ENCODE measurements around the gene STK33. TPM values are rescaled to one million over a fixed set of nuclear protein-coding genes. Genes with fewer than 3 reads are reported as not detected.

The STK33 gene
- total RNA-seq, 2 donors from 2014 or later, result 2.9 to 14.6 TPM

- Histone ChIP-seq H3K9me3 (no peaks in the 10 kb centered on the region), H3K4me1 (replicated peaks) (no peaks in the 10 kb centered on the region), H3K36me3 (no peaks in the 10 kb centered on the region), H3K4me3 (no peak overlapping the region), H3K27ac (no peak overlapping the region), H3K27me3 (replicated peaks; ENCODE audit: insufficient read depth) (no peaks in the 10 kb centered on the region)
- intact Hi-C loops (cut with DNase I), result no loop called here
- 83% methylated on average over 2 of the region's 2 CpGs for WGBS
- no peak for TF ChIP-seq POLR2AphosphoS5 (IDR thresholded peaks at IDR 0.05)
- no peak for TF ChIP-seq CTCF (IDR thresholded peaks at IDR 0.05)
- TF ChIP-seq POLR2A (IDR thresholded peaks at IDR 0.05), result no peak
- no peak for DNase-seq (ENCODE audit: low spot score)
These were observed 9.5 kb downstream of the STK33 start for GRCh38 chr11:8584511-8584910.

GRCh38 chr11:8584082-8584481, 9.9 kb downstream of the STK33 start:
- no peaks in the 10 kb centered on the region for H3K9me3 ChIP-seq

GRCh38 chr11:8581300-8581699, 12.7 kb downstream of the STK33 start:
- H3K4me3 ChIP-seq, result no peak overlapping the region
- no peak overlapping the region for H3K27ac ChIP-seq
- H3K4me1 ChIP-seq (replicated peaks), result no peaks in the 10 kb centered on the region
- TF ChIP-seq CTCF (IDR thresholded peaks at IDR 0.05) (no peak), POLR2AphosphoS5 (IDR thresholded peaks at IDR 0.05) (no peak), POLR2A (IDR thresholded peaks at IDR 0.05) (no peak)
- H3K27me3 ChIP-seq (replicated peaks; ENCODE audit: insufficient read depth), result no peaks in the 10 kb centered on the region
- no peaks in the 10 kb centered on the region for H3K36me3 ChIP-seq
- 85% methylated on average over 3 of the region's 3 CpGs for WGBS
- intact Hi-C loops (cut with DNase I), result no loop called here
- H3K9me3 ChIP-seq, result no peaks in the 10 kb centered on the region
- DNase-seq (ENCODE audit: low spot score), result no peak

More at GRCh38 chr11:8584082-8584481, 9.9 kb downstream of the STK33 start:
- Histone ChIP-seq H3K27me3 (replicated peaks; ENCODE audit: insufficient read depth) (no peaks in the 10 kb centered on the region), H3K4me3 (no peak overlapping the region), H3K4me1 (replicated peaks) (no peaks in the 10 kb centered on the region), H3K27ac (no peak overlapping the region), H3K36me3 (no peaks in the 10 kb centered on the region)
- no peak for DNase-seq (ENCODE audit: low spot score)
- intact Hi-C loops (cut with DNase I), result no loop called here
- WGBS, result 80% methylated on average over 1 of the region's 1 CpG
- no peak for TF ChIP-seq POLR2AphosphoS5 (IDR thresholded peaks at IDR 0.05)
- TF ChIP-seq CTCF (IDR thresholded peaks at IDR 0.05), result no peak
- no peak for TF ChIP-seq POLR2A (IDR thresholded peaks at IDR 0.05)

GRCh38 chr11:8577791-8578581, 16.0 kb downstream of the STK33 start:
- no peak for DNase-seq (ENCODE audit: low spot score)
- WGBS, result 99% methylated on average over 2 of the region's 2 CpGs

More at GRCh38 chr11:8577791-8578581, 16.0 kb downstream of the STK33 start:
- Histone ChIP-seq H3K27ac (no peak overlapping the region), H3K27me3 (replicated peaks; ENCODE audit: insufficient read depth) (no peaks in the 10 kb centered on the region), H3K9me3 (no peaks in the 10 kb centered on the region), H3K4me3 (no peak overlapping the region), H3K36me3 (no peaks in the 10 kb centered on the region), H3K4me1 (replicated peaks) (no peaks in the 10 kb centered on the region)
- intact Hi-C loops (cut with DNase I), result no loop called here
- TF ChIP-seq CTCF (IDR thresholded peaks at IDR 0.05) (no peak), POLR2AphosphoS5 (IDR thresholded peaks at IDR 0.05) (no peak), POLR2A (IDR thresholded peaks at IDR 0.05) (no peak)

Measured in prostate gland (tissue), 2 donors.